Esophagus muscularis mucosa (tissue), 4 donors: ENCODE results near the gene KRT39.

Experiments
- EP300 ChIP-seq: sonication (generic); formaldehyde crosslinking; IDR thresholded peaks from one replicate; pipeline ENCODE4 v1.6.1; 2017; ENCODE audit warnings: antibody characterized with exemption
- POLR2A ChIP-seq: fragments of 450-650 bp; IDR thresholded peaks from one replicate; pipeline ENCODE4 v1.6.1; 2017; ENCODE audit warnings: antibody characterized with exemption, moderate library complexity, mild to moderate bottlenecking, low read depth
- POLR2AphosphoS5 ChIP-seq, 2 donors: sonication (generic); formaldehyde crosslinking; IDR thresholded peaks; one replicate each; pipeline ENCODE4 v1.6.1; 2017; ENCODE audit warnings: antibody characterized with exemption in 2 of 2
- TF ChIP-seq, protein P1 (sequence below), 3 experiments: fragments of 200-600 bp in 2 of 3; fragments of 450-650 bp in 1 of 3; sonication (generic) in 2 of 3; IDR thresholded peaks; one replicate each; pipeline ENCODE4 v1.5.1; 2017 to 2019; ENCODE audit warnings: antibody characterized with exemption in 3 of 3, mild to moderate bottlenecking in 2 of 3, moderate library complexity in 1 of 3

GRCh38 chr17:40974366-40974765 lies 7.6 kb upstream of the KRT39 start:
- TF ChIP-seq, protein P1, sequence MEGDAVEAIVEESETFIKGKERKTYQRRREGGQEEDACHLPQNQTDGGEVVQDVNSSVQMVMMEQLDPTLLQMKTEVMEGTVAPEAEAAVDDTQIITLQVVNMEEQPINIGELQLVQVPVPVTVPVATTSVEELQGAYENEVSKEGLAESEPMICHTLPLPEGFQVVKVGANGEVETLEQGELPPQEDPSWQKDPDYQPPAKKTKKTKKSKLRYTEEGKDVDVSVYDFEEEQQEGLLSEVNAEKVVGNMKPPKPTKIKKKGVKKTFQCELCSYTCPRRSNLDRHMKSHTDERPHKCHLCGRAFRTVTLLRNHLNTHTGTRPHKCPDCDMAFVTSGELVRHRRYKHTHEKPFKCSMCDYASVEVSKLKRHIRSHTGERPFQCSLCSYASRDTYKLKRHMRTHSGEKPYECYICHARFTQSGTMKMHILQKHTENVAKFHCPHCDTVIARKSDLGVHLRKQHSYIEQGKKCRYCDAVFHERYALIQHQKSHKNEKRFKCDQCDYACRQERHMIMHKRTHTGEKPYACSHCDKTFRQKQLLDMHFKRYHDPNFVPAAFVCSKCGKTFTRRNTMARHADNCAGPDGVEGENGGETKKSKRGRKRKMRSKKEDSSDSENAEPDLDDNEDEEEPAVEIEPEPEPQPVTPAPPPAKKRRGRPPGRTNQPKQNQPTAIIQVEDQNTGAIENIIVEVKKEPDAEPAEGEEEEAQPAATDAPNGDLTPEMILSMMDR (IDR thresholded peaks at IDR 0.05), result no peak
- TF ChIP-seq POLR2A (no peak), EP300 (no peak), POLR2AphosphoS5 (IDR thresholded peaks at IDR 0.05) (no peak)
